K562 (cell line): ENCODE measurements around the gene CRK. TPM values are rescaled to one million over a fixed set of nuclear protein-coding genes. Genes with fewer than 3 reads are reported as not detected.

Experiments used
- GATAD2A ChIP-seq: fragments of 450-650 bp; IDR thresholded peaks from 2 replicates; pipeline ENCODE4 v1.6.1; 2017
- KLF13 ChIP-seq: fragments of 450-650 bp; IDR thresholded peaks from 2 replicates; pipeline ENCODE4 v1.6.1; 2016; ENCODE audit warnings: missing genetic modification characterization, low read depth, mild to moderate bottlenecking, missing compliant biosample characterization, moderate library complexity, borderline replicate concordance
- KLF16 ChIP-seq: IDR thresholded peaks from 2 replicates; pipeline ENCODE4 v1.6.1; 2016; ENCODE audit warnings: antibody characterized with exemption
- MAFG ChIP-seq: fragments of 450-650 bp; conservative IDR thresholded peaks from 2 replicates; pipeline ENCODE4 v1.6.1; 2016; ENCODE audit warnings: missing genetic modification characterization, missing compliant biosample characterization
- MTA2 ChIP-seq: fragments of 450-650 bp; IDR thresholded peaks from 2 replicates; pipeline ENCODE4 v1.6.1; 2016; ENCODE audit warnings: low read depth
- NBN ChIP-seq: fragments of 450-650 bp; IDR thresholded peaks from 2 replicates; pipeline ENCODE4 v1.6.1; 2016; ENCODE audit warnings: low read depth, mild to moderate bottlenecking
- NCOA1 ChIP-seq: fragments of 450-650 bp; IDR thresholded peaks from 2 replicates; pipeline ENCODE4 v1.6.1; 2016; ENCODE audit warnings: low read depth
- POLR2AphosphoS5 ChIP-seq: IDR thresholded peaks from 2 replicates; pipeline ENCODE4 v1.6.1; 2011; ENCODE audit warnings: mild to moderate bottlenecking, low read depth, low read length, moderate library complexity; ENCODE audit not compliant: control insufficient read depth, insufficient read depth
- RBFOX2 ChIP-seq: fragments of 200-400 bp; formaldehyde crosslinking; IDR thresholded peaks from 2 replicates; pipeline ENCODE4 v1.6.1; 2017; ENCODE audit warnings: low read depth, mild to moderate bottlenecking, low read length, moderate library complexity
- RBM22 ChIP-seq: fragments of 200-400 bp; formaldehyde crosslinking; IDR thresholded peaks from 2 replicates; pipeline ENCODE4 v1.6.1; 2018; ENCODE audit warnings: low read length, low read depth; ENCODE audit not compliant: poor library complexity, severe bottlenecking
- SIN3A ChIP-seq, 2 experiments: fragments of 150-350 bp in 1 of 2; IDR thresholded peaks; 2 replicates each; pipeline ENCODE4 v1.6.1; 2011 to 2016; ENCODE audit warnings: borderline replicate concordance in 2 of 2, low read depth in 2 of 2, low read length in 2 of 2, mild to moderate bottlenecking in 2 of 2, moderate library complexity in 2 of 2; ENCODE audit not compliant: control insufficient read depth in 1 of 2
- SOX6 ChIP-seq: fragments of 450-650 bp; IDR thresholded peaks from 2 replicates; pipeline ENCODE4 v1.6.1; 2014; ENCODE audit warnings: mild to moderate bottlenecking
- SRF ChIP-seq, 2 experiments: fragments of 250-450, 450-650 bp in 1 of 2; sonication (Bioruptor Pico) in 1 of 2; sonication (generic) in 1 of 2; formaldehyde crosslinking; IDR thresholded peaks; 2 replicates each; pipeline versions ENCODE4 v1.5.0 to v1.5.1; 2020 to 2022; ENCODE audit warnings: mild to moderate bottlenecking in 1 of 2, missing genetic modification reagents in 1 of 2
- ZBTB11 ChIP-seq, 3 experiments: fragments of 200-800 bp in 1 of 3; fragments of 250-450 bp in 1 of 3; fragments of 450-650 bp in 1 of 3; sonication (Bioruptor Pico) in 1 of 3; sonication (Bioruptor generic) in 1 of 3; formaldehyde crosslinking in 1 of 3; IDR thresholded peaks; 2 replicates each; pipeline versions ENCODE4 v1.6.1 to v1.8.0; 2016 to 2022; ENCODE audit warnings: mild to moderate bottlenecking in 2 of 3, missing genetic modification characterization in 2 of 3, missing compliant biosample characterization in 1 of 3, moderate library complexity in 1 of 3
- ZC3H11A ChIP-seq: IDR thresholded peaks from 2 replicates; pipeline ENCODE4 v1.6.1; 2012; ENCODE audit warnings: low read depth, low read length, improper control_type of control experiment
- ZNF232 ChIP-seq: sonication (generic); formaldehyde crosslinking; IDR thresholded peaks from 2 replicates; pipeline ENCODE4 v1.8.0; 2022; ENCODE audit warnings: mild to moderate bottlenecking, missing genetic modification reagents
- ZNF239 ChIP-seq: fragments of 250-450 bp; sonication (Bioruptor Pico); IDR thresholded peaks from 2 replicates; pipeline ENCODE4 v1.4.0; 2020; ENCODE audit warnings: mild to moderate bottlenecking
- ZNF24 ChIP-seq: fragments of 450-650 bp; IDR thresholded peaks from 2 replicates; pipeline ENCODE4 v1.6.1; 2016
- ZNF707 ChIP-seq: fragments of 250-450 bp; sonication (Bioruptor Pico); conservative IDR thresholded peaks from 2 replicates; pipeline ENCODE4 v1.8.0; 2022; ENCODE audit warnings: inconsistent platforms, mild to moderate bottlenecking, moderate library complexity
- polyA plus RNA-seq, 8 experiments: library from polyadenylated mRNA; depleted of rRNA in 4 of 8; stranded (reverse) in 5 of 8; unstranded in 3 of 8; fragments of >200 nt; fragmentation: Nextera tagmentation in 2 of 8; fragmentation: Illumina TruSeq in 1 of 8; extraction: Ambion mirVana in 2 of 8; extraction: Trizol in 1 of 8; gene quantifications; 2 replicates each; pipeline versions ENCODE4 v1.2.1 to v1.2.3, GENCODE V29; 2011 to 2014; ENCODE audit warnings: inconsistent platforms in 1 of 8, missing spikeins in 1 of 8
- total RNA-seq, 7 experiments: library from RNA; depleted of rRNA in 6 of 7; stranded (reverse); fragments of >200 nt in 6 of 7; fragmentation: Illumina TruSeq in 2 of 7; extraction: Trizol in 2 of 7; gene quantifications; 2 replicates each; pipeline versions ENCODE4 v1.2.1 to v1.2.3, GENCODE V29; 2011 to 2021; ENCODE audit warnings: low replicate concordance in 1 of 7
- TF ChIP-seq, protein P1 (sequence below): fragments of 450-650 bp; IDR thresholded peaks from 2 replicates; pipeline ENCODE4 v1.6.1; 2016; ENCODE audit warnings: borderline replicate concordance
- TF ChIP-seq, protein P2 (sequence below): fragments of 200-800 bp; sonication (Bioruptor generic); IDR thresholded peaks from 2 replicates; pipeline ENCODE4 v1.6.1; 2017; ENCODE audit warnings: missing genetic modification characterization, missing compliant biosample characterization

CRK gene
- total and polyA plus RNA-seq, 9 of the 15 experiments (the other 6 are each of a cell fraction or from before 2014, with no cell fraction given): 13.1 to 40.2 (median 26.1) TPM

- TF ChIP-seq, protein P1, sequence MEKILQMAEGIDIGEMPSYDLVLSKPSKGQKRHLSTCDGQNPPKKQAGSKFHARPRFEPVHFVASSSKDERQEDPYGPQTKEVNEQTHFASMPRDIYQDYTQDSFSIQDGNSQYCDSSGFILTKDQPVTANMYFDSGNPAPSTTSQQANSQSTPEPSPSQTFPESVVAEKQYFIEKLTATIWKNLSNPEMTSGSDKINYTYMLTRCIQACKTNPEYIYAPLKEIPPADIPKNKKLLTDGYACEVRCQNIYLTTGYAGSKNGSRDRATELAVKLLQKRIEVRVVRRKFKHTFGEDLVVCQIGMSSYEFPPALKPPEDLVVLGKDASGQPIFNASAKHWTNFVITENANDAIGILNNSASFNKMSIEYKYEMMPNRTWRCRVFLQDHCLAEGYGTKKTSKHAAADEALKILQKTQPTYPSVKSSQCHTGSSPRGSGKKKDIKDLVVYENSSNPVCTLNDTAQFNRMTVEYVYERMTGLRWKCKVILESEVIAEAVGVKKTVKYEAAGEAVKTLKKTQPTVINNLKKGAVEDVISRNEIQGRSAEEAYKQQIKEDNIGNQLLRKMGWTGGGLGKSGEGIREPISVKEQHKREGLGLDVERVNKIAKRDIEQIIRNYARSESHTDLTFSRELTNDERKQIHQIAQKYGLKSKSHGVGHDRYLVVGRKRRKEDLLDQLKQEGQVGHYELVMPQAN: peak; percentile 88; the same call in 1 of the 2 replicates
- peak; percentile 84 for TF ChIP-seq KLF16
- TF ChIP-seq SRF (CRISPR knock-in tag; IDR thresholded peaks at IDR 0.05): no peak
- no peak for TF ChIP-seq ZNF707 (CRISPR knock-in tag)
- no peak for TF ChIP-seq KLF13
- TF ChIP-seq MAFG (tag): no peak
- TF ChIP-seq RBFOX2: peak; percentile 81
- 0 out of 2 replicates have a peak, but pooled peaks have one; percentile 64 for TF ChIP-seq NBN
- peak; percentile 40; the same call in 1 of the 2 replicates for TF ChIP-seq NCOA1
- peak; percentile 78 for TF ChIP-seq ZNF24
- TF ChIP-seq ZNF232 (CRISPR knock-in tag): no peak
- no peak for TF ChIP-seq ZC3H11A
- no peak for TF ChIP-seq ZNF239
- TF ChIP-seq MTA2: peak; percentile 82
- TF ChIP-seq GATAD2A: peak; percentile 69; the same call in 1 of the 2 replicates
- peak; percentile 27 for TF ChIP-seq RBM22
- TF ChIP-seq SIN3A (IDR thresholded peaks at IDR 0.05; ENCODE audit: borderline replicate concordance in 2 of 2, control insufficient read depth in 1 of 2, low read depth in 2 of 2, low read length in 2 of 2): peak in 1 of 2 experiments; percentile 88; a peak in 1 of 4 replicates
- TF ChIP-seq, protein P2, sequence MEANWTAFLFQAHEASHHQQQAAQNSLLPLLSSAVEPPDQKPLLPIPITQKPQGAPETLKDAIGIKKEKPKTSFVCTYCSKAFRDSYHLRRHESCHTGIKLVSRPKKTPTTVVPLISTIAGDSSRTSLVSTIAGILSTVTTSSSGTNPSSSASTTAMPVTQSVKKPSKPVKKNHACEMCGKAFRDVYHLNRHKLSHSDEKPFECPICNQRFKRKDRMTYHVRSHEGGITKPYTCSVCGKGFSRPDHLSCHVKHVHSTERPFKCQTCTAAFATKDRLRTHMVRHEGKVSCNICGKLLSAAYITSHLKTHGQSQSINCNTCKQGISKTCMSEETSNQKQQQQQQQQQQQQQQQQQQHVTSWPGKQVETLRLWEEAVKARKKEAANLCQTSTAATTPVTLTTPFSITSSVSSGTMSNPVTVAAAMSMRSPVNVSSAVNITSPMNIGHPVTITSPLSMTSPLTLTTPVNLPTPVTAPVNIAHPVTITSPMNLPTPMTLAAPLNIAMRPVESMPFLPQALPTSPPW (CRISPR knock-in tag): peak; percentile 79
- peak in 1 of 3 experiments; percentile 46; a peak in 1 of 6 replicates for TF ChIP-seq ZBTB11 (CRISPR knock-in tag; IDR thresholded peaks at IDR 0.05)
- TF ChIP-seq SOX6: peak; percentile 67
- TF ChIP-seq POLR2AphosphoS5: peak; percentile 68; the same call in 1 of the 2 replicates
Observed at GRCh38 chr17:1490643-1491442, 34.8 kb upstream of the CRK start (continued).
